DOHH2 (cell line): ENCODE data around the gene GALNT12.

ENCODE experiments used
- H3F3A ChIP-seq: fragments of 200-600 bp; sonication (generic), shearing (Covaris generic); 2 replicates; pipeline ENCODE4 v1.6.0; 2016; ENCODE audit warnings: antibody characterized with exemption, mild to moderate bottlenecking; ENCODE audit not compliant: control insufficient read depth, insufficient read depth
- H3K27ac ChIP-seq: fragments of 200-600 bp; sonication (generic); 2 replicates; pipeline ENCODE4 v1.5.1; 2014; ENCODE audit warnings: low read depth, mild to moderate bottlenecking, low read length, moderate library complexity
- H3K27me3 ChIP-seq: fragments of 200-600 bp; sonication (generic); 2 replicates; pipeline ENCODE4 v1.6.1; 2014; ENCODE audit warnings: mild to moderate bottlenecking, low read length, mixed read lengths; ENCODE audit not compliant: control insufficient read depth
- H3K36me3 ChIP-seq: fragments of 200-600 bp; sonication (generic); 2 replicates; pipeline ENCODE4 v1.6.1; 2014; ENCODE audit warnings: mild to moderate bottlenecking, low read length, moderate library complexity, mixed read lengths; ENCODE audit not compliant: control insufficient read depth
- H3K4me1 ChIP-seq: fragments of 200-600 bp; sonication (generic); 2 replicates; pipeline ENCODE4 v1.6.1; 2014; ENCODE audit warnings: mild to moderate bottlenecking, low read length, mixed read lengths; ENCODE audit not compliant: control insufficient read depth
- H3K4me2 ChIP-seq: fragments of 200-600 bp; sonication (generic); 2 replicates; pipeline ENCODE4 v1.6.0; 2014; ENCODE audit warnings: mild to moderate bottlenecking, low read length, moderate library complexity
- H3K4me3 ChIP-seq: fragments of 200-600 bp; sonication (generic); 2 replicates; pipeline ENCODE4 v1.5.1; 2014; ENCODE audit warnings: mild to moderate bottlenecking, low read length, mixed read lengths
- H3K79me2 ChIP-seq: fragments of 200-600 bp; sonication (generic); 2 replicates; pipeline ENCODE4 v1.6.1; 2014; ENCODE audit warnings: mild to moderate bottlenecking, low read length, mixed read lengths; ENCODE audit not compliant: control insufficient read depth
- H3K9me2 ChIP-seq: fragments of 200-600 bp; sonication (generic); replicated peaks from 2 replicates; pipeline ENCODE4 v1.6.1; 2014; ENCODE audit warnings: mild to moderate bottlenecking, low read length, mixed read lengths; ENCODE audit not compliant: control insufficient read depth
- H3K9me3 ChIP-seq: fragments of 200-600 bp; sonication (generic); 2 replicates; pipeline ENCODE4 v1.6.1; 2014; ENCODE audit warnings: antibody characterized with exemption, low read length, mixed read lengths; ENCODE audit not compliant: control insufficient read depth, insufficient read depth
- H4K20me1 ChIP-seq: fragments of 200-600 bp; sonication (generic); 2 replicates; pipeline ENCODE4 v1.6.0; 2014; ENCODE audit warnings: low read depth, mild to moderate bottlenecking, antibody characterized with exemption, low read length, moderate library complexity; ENCODE audit not compliant: control insufficient read depth, insufficient read depth
- CTCF ChIP-seq: fragments of 200-600 bp; sonication (generic); IDR thresholded peaks from one replicate; pipeline ENCODE4 v1.5.1; 2014; ENCODE audit warnings: antibody characterized with exemption, mild to moderate bottlenecking, low read depth, low read length; ENCODE audit not compliant: poor library complexity, severe bottlenecking
- EZH2phosphoT487 ChIP-seq: fragments of 200-600 bp; sonication (generic); IDR thresholded peaks from 2 replicates; pipeline ENCODE4 v1.6.1; 2017; ENCODE audit warnings: borderline replicate concordance, mild to moderate bottlenecking, antibody characterized with exemption, low read length, moderate library complexity, mixed read lengths

Gene GALNT12

DNA sequence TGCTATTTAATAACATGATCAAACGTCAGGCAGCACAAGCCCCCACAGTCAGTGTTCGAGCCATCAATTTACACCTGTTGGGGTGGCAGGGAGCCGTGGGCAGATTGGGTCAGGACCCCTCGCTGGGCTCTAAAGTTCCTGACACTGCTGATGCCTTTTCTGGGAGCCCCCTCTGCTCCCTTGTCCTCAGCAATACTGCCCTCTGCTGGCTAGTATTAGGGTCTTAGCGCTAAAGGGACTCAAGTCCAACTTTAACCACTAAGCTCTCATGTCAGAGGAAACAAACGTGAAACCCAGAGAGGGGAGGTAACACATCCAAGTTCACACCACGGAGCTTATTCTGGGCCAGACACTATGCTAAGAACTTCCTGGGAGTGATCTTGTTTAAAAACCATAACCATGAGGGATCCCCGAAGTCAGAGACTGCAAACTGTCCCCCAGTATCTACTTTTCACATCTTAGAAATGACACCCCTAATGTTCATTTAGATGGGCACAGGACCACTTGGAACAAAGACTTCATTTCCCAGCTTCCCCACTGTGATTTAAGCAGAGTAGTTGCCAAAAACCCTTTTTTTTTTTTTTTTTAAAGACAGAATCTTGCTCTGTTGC is 31.5 kb upstream of the GALNT12 start:
- Histone ChIP-seq H3K27me3 (no peaks in the 10 kb centered on the region), H3K4me1 (no peaks in the 10 kb centered on the region), H3F3A (no peaks in the 10 kb centered on the region), H3K4me3 (no peak overlapping the region), H3K9me2 (no peaks in the 10 kb centered on the region), H3K36me3 (no peaks in the 10 kb centered on the region), H3K9me3 (no peaks in the 10 kb centered on the region), H3K27ac (no peak overlapping the region), H3K79me2 (no peaks in the 10 kb centered on the region), H3K4me2 (no peak overlapping the region), H4K20me1 (no peaks in the 10 kb centered on the region)
- TF ChIP-seq EZH2phosphoT487 = no peak
- TF ChIP-seq CTCF = peak; percentile 79

DNA sequence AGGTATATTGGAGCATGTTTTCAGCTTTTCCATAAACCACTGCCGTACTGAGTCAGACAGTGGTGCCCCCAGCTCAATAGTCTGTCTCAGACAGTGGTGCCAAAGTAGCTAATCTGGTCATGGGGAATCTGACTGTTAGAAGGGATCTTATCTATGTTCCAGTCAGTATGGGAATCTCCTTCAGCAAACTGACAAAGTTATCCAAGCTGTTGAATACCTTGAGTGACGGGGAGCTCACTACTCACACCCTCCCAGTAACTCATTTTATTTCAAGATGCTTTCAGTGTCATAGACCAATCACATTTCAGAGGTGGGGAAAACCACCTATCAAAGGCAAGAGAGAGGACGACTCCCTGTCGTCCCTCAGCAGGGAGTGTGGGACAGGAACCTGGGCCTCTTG is 29.9 kb upstream of the GALNT12 start:
- H3F3A ChIP-seq = no peaks in the 10 kb centered on the region
- no peaks in the 10 kb centered on the region for H3K27me3 ChIP-seq
- no peaks in the 10 kb centered on the region for H3K9me2 ChIP-seq
- TF ChIP-seq EZH2phosphoT487 (no peak), CTCF (no peak)
- H3K27ac ChIP-seq = no peak overlapping the region
- H3K4me1 ChIP-seq = no peaks in the 10 kb centered on the region
- no peak overlapping the region for H3K4me2 ChIP-seq
- H4K20me1 ChIP-seq = no peaks in the 10 kb centered on the region
- no peak overlapping the region for H3K4me3 ChIP-seq
- H3K36me3 ChIP-seq = no peaks in the 10 kb centered on the region
- H3K9me3 ChIP-seq = no peaks in the 10 kb centered on the region
- no peaks in the 10 kb centered on the region for H3K79me2 ChIP-seq

- Histone ChIP-seq H3F3A (no peaks in the 10 kb centered on the region), H3K4me1 (no peaks in the 10 kb centered on the region), H3K9me2 (no peaks in the 10 kb centered on the region), H3K9me3 (no peaks in the 10 kb centered on the region), H4K20me1 (no peaks in the 10 kb centered on the region), H3K27ac (no peak overlapping the region), H3K36me3 (no peaks in the 10 kb centered on the region), H3K4me2 (no peak overlapping the region), H3K79me2 (no peaks in the 10 kb centered on the region), H3K27me3 (no peaks in the 10 kb centered on the region), H3K4me3 (no peak overlapping the region)
- TF ChIP-seq EZH2phosphoT487 (no peak), CTCF (no peak)
These were observed 29.2 kb upstream of the GALNT12 start for GRCh38 chr9:98778251-98778650.
